ENCODE results near the gene SPNS3. TPM values are rescaled to one million over a fixed set of nuclear protein-coding genes. Genes with fewer than 3 reads are reported as not detected.

SPNS3 gene
- polyA plus RNA-seq, 3 donors from 2014 or later, result 2.7 to 7.3 (median 2.8) TPM

GRCh38 chr17:4479982-4480751 lies 46.4 kb downstream of the SPNS3 start:
- H3K4me3 Mint-ChIP-seq, result peak overlapping the region in 3 of 5 donors; percentile 18 to 47 (median 21)
- no peak for DNase-seq
- H3K27me3 Mint-ChIP-seq (ENCODE audit: low read depth in 3 of 3), result peaks cover 0 to 3% (median 1%) of the 10 kb centered on the region in 3 donors
- H3K4me1 Mint-ChIP-seq, result peaks cover 33 to 37% of the 10 kb centered on the region in 2 donors
- peaks cover 0 to 5% (median 0%) of the 10 kb centered on the region in 3 donors for H3K36me3 Mint-ChIP-seq
- peak overlapping the region in 2 of 6 donors; percentile 40 to 81 for H3K27ac Mint-ChIP-seq
- no peaks in the 10 kb centered on the region for H3K9me3 Mint-ChIP-seq

- no peaks in the 10 kb centered on the region for H3K9me3 Mint-ChIP-seq
- H3K4me3 Mint-ChIP-seq, result peak overlapping the region; percentile 74 to 86 (median 85)
- peaks cover 0 to 5% (median 0%) of the 10 kb centered on the region in 3 donors for H3K36me3 Mint-ChIP-seq
- DNase-seq, result peak; percentile 38 to 44 (median 39)
- peak overlapping the region; percentile 81 to 93 (median 86) for H3K27ac Mint-ChIP-seq
- peaks cover 0 to 3% (median 0%) of the 10 kb centered on the region in 3 donors for H3K27me3 Mint-ChIP-seq (ENCODE audit: low read depth in 3 of 3)
- H3K4me1 Mint-ChIP-seq, result peaks cover 42 to 48% of the 10 kb centered on the region in 2 donors
Measured at GRCh38 chr17:4480929-4481898, 47.5 kb downstream of the SPNS3 start.

GRCh38 chr17:4482338-4483011 lies 48.7 kb downstream of the SPNS3 start:
- no peak for DNase-seq
- Mint-ChIP-seq H3K27me3 (ENCODE audit: low read depth in 3 of 3) (peaks cover 0 to 3% (median 0%) of the 10 kb centered on the region in 3 donors), H3K36me3 (peaks cover 0 to 9% (median 0%) of the 10 kb centered on the region in 3 donors), H3K4me3 (peak overlapping the region in 4 of 5 donors; percentile 9 to 29 (median 20)), H3K27ac (peak overlapping the region in 4 of 6 donors; percentile 24 to 55 (median 34)), H3K4me1 (peaks cover 47 to 54% of the 10 kb centered on the region in 2 donors), H3K9me3 (no peaks in the 10 kb centered on the region)

- H3K4me1 Mint-ChIP-seq, result peaks cover 47 to 54% of the 10 kb centered on the region in 2 donors
- peak overlapping the region in 1 of 6 donors; percentile 82 for H3K27ac Mint-ChIP-seq
- peaks cover 0 to 9% (median 0%) of the 10 kb centered on the region in 3 donors for H3K36me3 Mint-ChIP-seq
- H3K27me3 Mint-ChIP-seq (ENCODE audit: low read depth in 3 of 3), result peaks cover 0 to 3% (median 0%) of the 10 kb centered on the region in 3 donors
- H3K4me3 Mint-ChIP-seq, result peak overlapping the region in 1 of 5 donors; percentile 27
- no peaks in the 10 kb centered on the region for H3K9me3 Mint-ChIP-seq
- DNase-seq, result no peak
Measured at GRCh38 chr17:4483012-4483840, 49.5 kb downstream of the SPNS3 start.

GRCh38 chr17:4485676-4486646 lies 52.2 kb downstream of the SPNS3 start:
- peak overlapping the region; percentile 84 to 90 (median 87) for H3K4me3 Mint-ChIP-seq
- no peaks in the 10 kb centered on the region for H3K9me3 Mint-ChIP-seq
- peak; percentile 14 to 33 (median 27) for DNase-seq
- H3K27ac Mint-ChIP-seq, result peak overlapping the region; percentile 73 to 90 (median 83)
- H3K27me3 Mint-ChIP-seq (ENCODE audit: low read depth in 3 of 3), result peaks cover 0 to 3% (median 0%) of the 10 kb centered on the region in 3 donors
- H3K36me3 Mint-ChIP-seq, result peaks cover 0 to 9% (median 0%) of the 10 kb centered on the region in 3 donors
- H3K4me1 Mint-ChIP-seq, result peaks cover 41 to 44% of the 10 kb centered on the region in 2 donors

GRCh38 chr17:4487296-4487695 lies 53.6 kb downstream of the SPNS3 start:
- Mint-ChIP-seq H3K27me3 (ENCODE audit: low read depth in 3 of 3) (peaks cover 0 to 1% (median 0%) of the 10 kb centered on the region in 3 donors), H3K4me1 (peaks cover 28 to 31% of the 10 kb centered on the region in 2 donors), H3K27ac (peak overlapping the region in 1 of 6 donors; percentile 73), H3K9me3 (no peaks in the 10 kb centered on the region), H3K36me3 (peaks cover 0 to 9% (median 0%) of the 10 kb centered on the region in 3 donors), H3K4me3 (peak overlapping the region in 3 of 5 donors; percentile 18 to 61 (median 29))
- DNase-seq, result no peak

GRCh38 chr17:4487820-4488716 lies 54.3 kb downstream of the SPNS3 start:
- Mint-ChIP-seq H3K9me3 (no peaks in the 10 kb centered on the region), H3K4me3 (peak overlapping the region in 1 of 5 donors; percentile 38), H3K36me3 (peaks cover 0 to 9% (median 0%) of the 10 kb centered on the region in 3 donors), H3K27me3 (ENCODE audit: low read depth in 3 of 3) (peaks cover 0 to 3% (median 0%) of the 10 kb centered on the region in 3 donors), H3K4me1 (peaks cover 23 to 29% of the 10 kb centered on the region in 2 donors), H3K27ac (peak overlapping the region in 1 of 6 donors; percentile 55)
- no peak for DNase-seq

- Mint-ChIP-seq H3K9me3 (no peaks in the 10 kb centered on the region), H3K27me3 (ENCODE audit: low read depth in 3 of 3) (peaks cover 0 to 3% (median 0%) of the 10 kb centered on the region in 3 donors)
- DNase-seq, result no peak
Measured at GRCh38 chr17:4488989-4489595, 55.4 kb downstream of the SPNS3 start.

GRCh38 chr17:4490109-4490591 lies 56.4 kb downstream of the SPNS3 start:
- no peak overlapping the region for H3K4me3 Mint-ChIP-seq
- DNase-seq, result no peak
- peaks cover 0 to 4% (median 0%) of the 10 kb centered on the region in 3 donors for H3K36me3 Mint-ChIP-seq
- peaks cover 15 to 17% of the 10 kb centered on the region in 2 donors for H3K4me1 Mint-ChIP-seq
- H3K9me3 Mint-ChIP-seq, result no peaks in the 10 kb centered on the region
- H3K27me3 Mint-ChIP-seq (ENCODE audit: low read depth in 3 of 3), result peaks cover 0 to 3% (median 0%) of the 10 kb centered on the region in 3 donors
- no peak overlapping the region for H3K27ac Mint-ChIP-seq

More at GRCh38 chr17:4488989-4489595, 55.4 kb downstream of the SPNS3 start:
- H3K36me3 Mint-ChIP-seq, result peaks cover 0 to 9% (median 0%) of the 10 kb centered on the region in 3 donors
- no peak overlapping the region for H3K27ac Mint-ChIP-seq
- H3K4me1 Mint-ChIP-seq, result peaks cover 20 to 23% of the 10 kb centered on the region in 2 donors
- H3K4me3 Mint-ChIP-seq, result no peak overlapping the region

GRCh38 chr17:4490637-4491061 lies 56.9 kb downstream of the SPNS3 start:
- no peaks in the 10 kb centered on the region for H3K9me3 Mint-ChIP-seq
- DNase-seq, result no peak
- no peak overlapping the region for H3K27ac Mint-ChIP-seq
- H3K36me3 Mint-ChIP-seq, result peaks cover 0 to 3% (median 0%) of the 10 kb centered on the region in 3 donors
- no peak overlapping the region for H3K4me3 Mint-ChIP-seq
- H3K4me1 Mint-ChIP-seq, result peaks cover 12% of the 10 kb centered on the region in 2 donors
- peaks cover 0 to 3% (median 0%) of the 10 kb centered on the region in 3 donors for H3K27me3 Mint-ChIP-seq (ENCODE audit: low read depth in 3 of 3)

Data from immature natural killer cell (primary cell).